CD4-positive, alpha-beta T cell treated with Interleukin-2 at 100 ng/mL for 4 hours (primary cell): ENCODE data around the gene ASIC4.

Experiments used
- DNase-seq: peaks from one replicate; pipeline ENCODE4 v3.0.0-alpha.2; 2020; ENCODE audit warnings: low spot score

ASIC4 gene

GRCh38 chr2:219552382-219553167 lies 38.3 kb downstream of the ASIC4 start:
- peak; percentile 64 for DNase-seq

DNA sequence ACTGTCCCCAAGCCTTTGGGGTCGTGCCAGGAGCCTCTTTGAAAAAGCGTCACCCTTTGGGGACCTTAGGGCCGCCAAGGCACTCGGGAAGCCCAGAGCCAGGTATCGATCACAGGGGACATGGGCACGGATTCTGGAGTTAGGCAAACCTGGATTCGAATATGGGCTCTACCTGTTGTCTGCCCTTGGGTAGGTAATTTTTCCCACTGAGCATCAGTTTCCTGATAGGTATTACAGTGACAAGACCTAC lies 38.8 kb downstream of the ASIC4 start:
- no peak for DNase-seq

DNA sequence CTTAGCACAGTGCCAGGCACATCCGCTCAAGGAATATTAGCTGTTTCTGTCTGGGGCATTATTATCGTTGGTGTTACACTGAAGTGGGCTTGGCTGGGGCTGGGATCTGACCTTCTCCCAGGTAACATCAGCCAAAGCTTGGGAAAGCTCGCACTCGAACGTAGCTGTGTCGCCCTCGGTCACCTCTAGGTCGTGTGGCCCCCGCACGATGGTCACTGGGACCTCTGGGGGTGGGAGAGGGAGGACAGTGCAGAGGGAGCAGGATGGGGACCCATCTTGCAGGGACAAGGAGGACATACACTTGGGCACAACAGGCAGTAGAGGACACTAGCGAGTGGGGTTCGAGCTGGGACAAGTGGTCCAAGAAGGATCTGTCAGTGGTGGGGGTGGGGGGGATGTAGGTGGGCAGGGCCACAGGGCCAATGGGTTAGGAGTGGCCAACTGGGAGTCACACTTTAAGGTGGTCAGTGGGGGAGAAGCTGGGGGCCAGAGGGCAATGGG lies 39.2 kb downstream of the ASIC4 start:
- no peak for DNase-seq

DNA sequence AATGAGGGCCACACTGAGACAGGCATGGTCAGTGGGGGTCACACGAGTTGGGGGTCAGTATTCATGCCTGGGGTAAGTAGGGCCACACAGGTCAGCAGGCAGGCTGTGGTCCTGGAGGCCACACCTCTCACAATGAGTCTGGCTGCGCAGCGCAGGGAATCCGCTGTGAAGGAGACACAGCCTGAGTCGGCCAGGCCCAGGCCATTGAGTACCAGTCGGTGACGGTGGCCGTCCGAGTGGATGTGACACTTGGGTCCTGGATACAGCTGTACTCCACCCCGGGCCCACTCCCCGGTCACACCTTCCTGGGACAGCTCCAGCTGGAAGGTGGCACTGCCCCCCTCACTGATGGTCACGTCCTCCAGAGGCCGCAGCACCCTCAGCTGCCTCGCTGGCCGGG lies 40.1 kb downstream of the ASIC4 start:
- no peak for DNase-seq

DNA sequence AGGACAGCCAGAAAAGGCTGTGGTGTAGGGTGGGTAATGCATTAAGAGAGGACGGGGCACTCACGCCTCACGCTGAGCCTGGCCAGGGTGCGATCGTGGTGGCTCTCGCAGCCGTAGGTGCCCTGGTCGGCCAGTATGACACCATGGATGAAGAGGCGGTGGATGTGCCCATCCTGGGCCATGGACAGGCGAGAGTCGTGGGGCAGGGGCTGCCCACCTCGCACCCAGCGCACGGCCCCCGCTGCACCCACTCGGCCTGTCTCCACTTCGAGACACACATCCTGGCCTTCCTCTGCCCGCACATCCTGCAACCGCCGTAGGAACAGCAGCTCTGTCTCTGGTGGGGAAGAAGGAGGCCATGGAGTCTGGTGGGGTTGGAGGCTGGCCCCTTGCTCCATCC lies 41.7 kb downstream of the ASIC4 start:
- DNase-seq = no peak

GRCh38 chr2:219556413-219556812 lies 42.1 kb downstream of the ASIC4 start:
- DNase-seq = no peak

GRCh38 chr2:219557320-219557719 lies 43.0 kb downstream of the ASIC4 start:
- no peak for DNase-seq

- no peak for DNase-seq
Observed at GRCh38 chr2:219557791-219558785, 43.8 kb downstream of the ASIC4 start.

DNA sequence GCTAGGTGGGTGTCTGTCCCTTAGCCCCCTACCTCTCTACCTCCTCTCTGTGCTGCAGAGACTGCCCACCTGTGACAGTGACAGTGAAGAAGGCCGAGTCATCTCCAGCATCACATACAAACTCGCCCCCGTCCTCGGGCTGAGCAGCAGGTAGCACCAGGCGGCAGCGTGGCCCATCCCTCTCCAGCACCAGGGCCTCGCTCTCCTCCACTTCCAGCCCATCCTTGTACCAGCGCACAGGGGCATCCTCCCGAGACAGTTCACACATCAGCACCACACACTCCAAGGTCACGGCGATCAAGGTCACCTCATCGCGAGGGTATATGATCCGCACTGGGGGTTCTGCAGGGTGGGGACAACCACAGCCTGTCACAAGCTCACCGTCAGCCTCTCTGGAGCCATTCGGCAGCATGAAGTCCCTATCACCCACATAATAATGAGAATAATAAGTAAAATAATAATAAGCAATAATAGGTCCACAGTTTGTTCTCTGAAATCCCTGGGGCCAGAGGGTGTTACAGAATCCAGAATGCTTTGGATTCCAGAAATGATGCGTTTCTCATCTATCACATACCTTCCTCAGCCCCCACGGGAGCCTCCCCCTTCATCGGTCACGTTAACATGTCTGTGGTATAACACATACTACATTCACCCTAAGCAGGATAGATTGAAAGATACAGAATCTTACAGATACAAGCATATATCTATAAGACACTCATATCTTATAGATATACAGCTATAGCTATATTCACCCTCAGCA lies 45.1 kb downstream of the ASIC4 start:
- no peak for DNase-seq

DNA sequence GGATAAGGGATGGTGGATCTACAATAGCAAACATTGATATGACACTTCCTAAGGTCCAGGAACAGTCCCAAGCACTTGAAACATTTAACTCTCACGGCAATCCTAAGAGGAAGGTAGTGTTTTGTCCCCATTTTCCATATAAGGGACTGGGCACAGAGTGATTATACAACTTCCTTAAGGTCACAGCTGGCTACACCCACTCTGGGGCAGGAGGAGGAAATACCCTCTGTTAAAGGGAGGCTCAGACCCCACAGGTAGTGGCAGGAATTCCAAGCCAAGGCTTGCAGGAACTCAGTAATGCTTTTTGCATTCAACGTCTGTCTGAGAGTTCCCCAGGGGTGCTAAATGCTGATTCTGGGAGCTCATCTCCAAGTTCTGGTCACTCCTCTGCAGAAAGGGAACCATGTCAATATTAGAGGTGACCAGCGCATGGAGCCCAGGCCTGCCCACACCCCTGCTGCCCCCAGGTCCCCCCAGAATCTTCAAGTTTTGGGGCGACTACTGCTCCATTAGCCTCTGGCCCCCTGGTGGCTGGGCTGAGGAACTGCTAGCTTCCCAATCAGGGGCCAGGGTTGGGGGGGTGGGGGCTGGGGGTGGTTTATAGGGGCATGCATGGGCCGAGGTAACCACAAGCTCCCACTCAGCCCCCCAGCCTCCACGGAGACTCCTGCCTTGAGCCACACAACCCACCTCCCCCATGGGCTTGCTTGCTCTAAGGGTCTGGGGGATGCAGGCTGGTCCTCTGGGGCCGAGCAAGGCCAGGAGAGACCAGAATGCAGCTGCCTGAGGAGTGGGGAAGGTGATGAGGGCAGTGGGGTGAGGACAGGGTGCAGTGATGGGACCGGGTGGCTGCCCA lies 46.0 kb downstream of the ASIC4 start:
- DNase-seq = peak; percentile 8

- DNase-seq = no peak
Observed at GRCh38 chr2:219560893-219561178, 46.6 kb downstream of the ASIC4 start.

- no peak for DNase-seq
Observed at GRCh38 chr2:219561179-219562048, 47.1 kb downstream of the ASIC4 start.

- no peak for DNase-seq
Observed at GRCh38 chr2:219562049-219563020, 48.1 kb downstream of the ASIC4 start.

DNA sequence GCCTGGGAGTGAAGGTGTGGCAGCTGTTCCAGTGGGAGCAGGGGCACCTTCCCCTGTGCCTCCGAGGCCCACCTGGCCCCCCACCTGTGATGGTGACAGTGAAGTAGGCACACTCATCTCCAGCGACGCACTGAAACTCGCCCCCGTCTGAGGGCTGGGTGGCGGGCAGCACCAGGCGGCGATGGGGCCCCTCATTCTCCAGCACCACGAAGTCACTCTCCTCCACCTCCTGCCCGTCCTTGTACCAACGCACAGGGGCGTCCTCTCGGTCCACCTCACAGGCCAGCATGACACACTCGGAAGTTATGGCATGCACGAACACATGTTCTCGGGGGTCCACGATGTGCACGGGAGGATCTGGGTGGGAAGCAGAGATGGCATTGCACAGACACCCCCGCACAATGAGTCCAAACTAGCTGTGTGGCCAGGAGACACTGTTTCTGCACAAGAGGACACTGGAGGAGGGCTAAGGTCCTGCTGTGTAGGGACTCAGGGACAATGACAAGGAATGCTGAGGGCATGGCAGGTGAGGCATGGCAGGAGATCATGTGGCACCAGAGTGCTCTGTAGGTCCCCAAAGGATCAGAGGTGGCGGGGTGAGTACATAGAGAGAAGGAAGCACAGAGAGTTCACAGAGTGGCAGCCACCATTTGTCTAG lies 49.1 kb downstream of the ASIC4 start:
- DNase-seq = no peak

- no peak for DNase-seq
Observed at GRCh38 chr2:219565130-219566080, 51.1 kb downstream of the ASIC4 start.

DNA sequence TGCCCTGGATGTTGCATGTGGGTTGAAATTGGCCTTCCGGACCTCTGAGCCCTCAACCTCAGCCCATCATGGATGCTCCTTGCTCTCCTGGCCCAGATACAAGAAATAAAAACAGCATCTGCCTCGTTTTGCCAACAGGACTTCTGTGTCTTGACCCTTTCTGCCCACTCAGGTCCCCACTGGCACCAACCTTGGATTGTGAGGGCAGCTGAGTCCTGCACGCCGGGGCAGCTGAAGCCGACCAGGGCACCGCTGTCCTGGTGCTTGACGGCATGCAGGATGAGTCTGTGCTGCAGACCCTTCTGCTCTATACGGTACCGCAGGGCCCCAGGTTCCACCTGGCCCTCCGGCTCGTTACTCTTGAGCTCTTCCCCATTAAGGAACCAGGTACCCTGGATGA lies 52.4 kb downstream of the ASIC4 start:
- no peak for DNase-seq

DNA sequence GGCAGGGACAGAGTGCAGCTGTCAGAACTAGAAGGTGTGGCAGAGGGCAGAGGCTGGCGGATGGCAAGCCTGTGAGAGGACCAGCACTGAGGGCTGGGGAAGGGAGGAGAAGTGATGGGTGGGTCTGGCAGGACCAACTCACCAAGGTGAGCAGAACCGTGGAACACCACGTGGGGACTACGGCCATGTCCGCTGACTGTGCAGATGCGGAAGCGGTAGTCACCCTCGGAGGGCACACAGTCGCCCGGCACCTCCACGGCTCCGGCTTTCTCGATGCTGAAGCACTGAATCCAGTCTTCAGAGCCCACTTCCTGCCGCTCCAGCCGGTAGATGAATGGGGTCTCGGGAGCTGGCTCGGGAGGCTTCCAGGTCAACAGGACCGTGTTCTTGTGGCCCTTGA lies 52.8 kb downstream of the ASIC4 start:
- DNase-seq = no peak
